ENCODE results near the gene THSD7B. TPM values are rescaled to one million over a fixed set of nuclear protein-coding genes. Genes with fewer than 3 reads are reported as not detected.

Gene THSD7B
- total and polyA plus RNA-seq, 2 of the 13 experiments (the other 11 are each of a cell fraction or from before 2014, with no cell fraction given): 0.02 TPM; not detected in 1

- ChIA-PET POLR2A (no interaction called here), CTCF (ENCODE audit: low intra/inter-chr PET ratio, low total read pairs) (no interaction called here)
- H3K79me2 ChIP-seq (ENCODE audit: insufficient read depth, low read length): no peaks in the 10 kb centered on the region
- DNase-seq (ENCODE audit: low spot score): no peak
- no peaks in the 10 kb centered on the region for H3K36me3 ChIP-seq (replicated peaks in 1 of 2; ENCODE audit: control insufficient read depth in 1 of 2, insufficient read depth in 2 of 2, low read length in 2 of 2)
- H2AFZ ChIP-seq (ENCODE audit: low read length): no peak overlapping the region
- no peaks in the 10 kb centered on the region for H3K9me3 ChIP-seq (ENCODE audit: low read length)
- no peak overlapping the region for H3K27ac ChIP-seq (ENCODE audit: extremely low read length, insufficient read depth, low read length)
- H3K9ac ChIP-seq (ENCODE audit: insufficient read depth, low read depth, low read length): no peak overlapping the region
- no peak for ATAC-seq
- in situ Hi-C loops (cut with HindIII; ENCODE audit: extremely low pct_ligation_motif_present, low pct_unique_long_range_greater_than_20kb) (no loop called here), intact Hi-C loops (cut with micrococcal nuclease; ENCODE audit: unreplicated experiment) (no loop called here)
- H3K27me3 ChIP-seq (ENCODE audit: control insufficient read depth in 1 of 2, insufficient read depth in 2 of 2, low read length in 2 of 2): no peaks in the 10 kb centered on the region
- H3K4me3 ChIP-seq (replicated peaks in 1 of 3; ENCODE audit: insufficient read depth in 1 of 3, low read depth in 2 of 3, low read length in 3 of 3): no peak overlapping the region
- 15% methylated on average over 3 of the region's 3 CpGs for WGBS (ENCODE audit: low lambda C conversion rate)
- no peak for FAIRE-seq
- BruUV-seq (replicated peaks): no TSS peak
- no peaks in the 10 kb centered on the region for H3K4me1 ChIP-seq (ENCODE audit: insufficient read depth, low read length)
- no peak overlapping the region for H3K4me2 ChIP-seq (ENCODE audit: low read depth, low read length)
- TF ChIP-seq FOXM1 (CRISPR knock-in tag; IDR thresholded peaks at IDR 0.05) (no peak), ZNF468 (CRISPR knock-in tag; IDR thresholded peaks at IDR 0.05) (no peak), SAP130 (CRISPR knock-in tag; IDR thresholded peaks at IDR 0.05; ENCODE audit: low read depth) (no peak), ZXDC (CRISPR knock-in tag; IDR thresholded peaks at IDR 0.05) (no peak), ZBTB38 (CRISPR knock-in tag; IDR thresholded peaks at IDR 0.05) (no peak), ZNF296 (CRISPR knock-in tag; conservative IDR thresholded peaks at IDR 0.05) (no peak), DDIT3 (CRISPR knock-in tag; IDR thresholded peaks at IDR 0.05) (no peak), FOXC1 (CRISPR knock-in tag; IDR thresholded peaks at IDR 0.05; ENCODE audit: borderline replicate concordance) (no peak), HNF1A (IDR thresholded peaks at IDR 0.05; ENCODE audit: low read depth) (no peak), HNF1A (CRISPR knock-in tag; IDR thresholded peaks at IDR 0.05; ENCODE audit: borderline replicate concordance) (no peak), ZFYVE20 (CRISPR knock-in tag; IDR thresholded peaks at IDR 0.05; ENCODE audit: borderline replicate concordance, low read depth) (no peak), STAG1 (CRISPR knock-in tag; IDR thresholded peaks at IDR 0.05) (no peak), ZNF138 (CRISPR knock-in tag; IDR thresholded peaks at IDR 0.05; ENCODE audit: low read depth) (no peak)
- no peaks in the 10 kb centered on the region for H4K20me1 ChIP-seq (ENCODE audit: insufficient read depth, low read length)
Observed at GRCh38 chr2:137182071-137182470, 416.7 kb downstream of the THSD7B start.

Data from HepG2 (cell line).